ENCODE measurements around the gene ARHGAP32. TPM values are rescaled to one million over a fixed set of nuclear protein-coding genes. Genes with fewer than 3 reads are reported as not detected.
"Not testable (repeated sequence)": the region's sequence is repeated elsewhere in the genome, so short reads cannot be mapped to it uniquely, and the experiment has no call there.

ARHGAP32 gene
- total and polyA plus RNA-seq, 5 experiments from 2014 or later, result 0.85 to 10.4 (median 1.5) TPM

DNA sequence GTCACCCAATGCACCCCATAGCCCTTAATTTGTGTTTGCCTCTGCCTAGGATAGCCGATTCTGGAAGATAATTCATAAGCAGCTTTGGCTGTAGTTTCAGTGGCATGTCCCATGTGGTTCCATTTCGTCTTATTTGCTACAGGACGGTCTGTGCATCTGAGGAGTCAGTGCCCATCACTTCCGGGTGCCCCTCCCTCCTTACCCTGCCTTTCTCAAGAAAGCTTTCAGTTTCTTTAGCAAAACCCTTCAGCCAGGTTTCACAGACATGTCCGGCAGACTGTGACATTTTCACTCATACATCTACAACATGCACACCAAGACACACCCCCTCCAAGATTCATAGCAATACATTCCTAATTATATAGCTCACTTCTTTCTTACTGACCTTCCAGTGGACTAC, 263.7 kb downstream of the ARHGAP32 start:
- peak in 3 of 10 donors; percentile 3 to 13 (median 4) for DNase-seq

DNA sequence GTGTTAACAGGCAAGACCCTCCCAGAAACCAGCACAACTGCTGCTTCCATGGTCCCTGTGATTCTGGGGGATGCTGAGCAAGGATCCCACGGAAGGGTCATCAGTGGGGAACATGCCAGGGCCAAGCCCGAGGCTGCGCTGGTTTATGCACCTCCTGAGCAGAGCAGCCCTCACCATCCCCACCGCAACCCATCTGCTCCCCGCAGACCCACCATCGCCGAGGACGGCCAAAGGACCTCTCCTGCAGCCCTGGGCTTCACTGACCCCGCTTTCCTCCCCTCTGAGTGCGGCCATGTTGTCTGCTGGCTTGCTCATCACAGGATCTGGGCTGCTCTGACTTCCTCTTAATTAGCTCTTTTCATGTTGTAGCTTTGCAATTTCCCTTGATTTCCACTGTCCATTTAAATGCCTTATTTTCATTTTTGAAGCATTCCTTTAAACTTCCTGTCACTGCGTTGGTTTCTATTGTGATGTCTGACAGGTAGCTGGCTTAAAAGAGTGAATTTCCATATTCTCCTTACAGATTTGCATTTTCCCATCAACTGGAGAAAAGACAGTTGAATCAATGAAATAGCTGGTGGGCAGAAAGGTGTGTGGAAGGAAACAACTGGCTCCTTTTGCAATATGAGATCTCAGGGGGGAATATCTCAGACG, 264.3 kb downstream of the ARHGAP32 start:
- H3K4me3 Mint-ChIP-seq, result peak overlapping the region in 6 of 10 donors; percentile 12 to 46 (median 34)
- no peak for ATAC-seq
- peaks cover 0 to 5% (median 3%) of the 10 kb centered on the region in 5 donors for H3K27me3 Mint-ChIP-seq
- no peaks in the 10 kb centered on the region for H3K36me3 Mint-ChIP-seq
- peaks cover 6 to 14% (median 11%) of the 10 kb centered on the region in 4 donors for H3K4me1 Mint-ChIP-seq
- no peaks in the 10 kb centered on the region for H3K9me3 Mint-ChIP-seq
- POLR2A ChIA-PET, result no interaction called here
- peak overlapping the region in 2 of 10 donors; percentile 9 to 36 for H3K27ac Mint-ChIP-seq
- DNase-seq, result no peak

More for the DNA sequence above, 263.7 kb downstream of the ARHGAP32 start:
- Mint-ChIP-seq H3K27ac (peak overlapping the region in 3 of 10 donors; percentile 9 to 44 (median 36)), H3K4me3 (peak overlapping the region in 9 of 10 donors; percentile 12 to 63 (median 35)), H3K4me1 (peaks cover 6 to 14% (median 11%) of the 10 kb centered on the region in 4 donors), H3K27me3 (peaks cover 0 to 5% (median 3%) of the 10 kb centered on the region in 5 donors), H3K9me3 (no peaks in the 10 kb centered on the region), H3K36me3 (no peaks in the 10 kb centered on the region)
- peak in 1 of 2 donors; percentile 40 for ATAC-seq
- POLR2A ChIA-PET, result no interaction called here

DNA sequence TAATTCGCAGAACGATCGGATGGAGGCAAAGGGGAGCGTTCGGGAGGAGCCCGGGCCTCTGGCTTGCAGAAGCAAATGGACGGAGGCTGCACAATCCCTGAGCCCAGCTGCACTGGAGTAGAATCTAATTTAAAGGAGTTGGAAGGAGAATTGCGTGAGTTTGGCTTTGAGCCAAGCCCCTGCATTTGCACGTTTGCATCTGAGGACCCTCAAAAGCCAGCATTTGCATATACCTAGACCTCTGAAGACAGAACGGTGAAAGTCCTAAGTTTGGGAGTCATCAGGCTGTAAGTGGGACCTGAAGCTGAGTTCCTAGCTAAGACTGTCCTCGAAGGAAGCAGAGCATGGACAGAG, 265.0 kb downstream of the ARHGAP32 start:
- no peaks in the 10 kb centered on the region for H3K36me3 Mint-ChIP-seq
- H3K4me3 Mint-ChIP-seq, result no peak overlapping the region
- H3K27ac Mint-ChIP-seq, result no peak overlapping the region
- POLR2A ChIA-PET, result no interaction called here
- no peaks in the 10 kb centered on the region for H3K9me3 Mint-ChIP-seq
- peaks cover 0 to 5% (median 3%) of the 10 kb centered on the region in 5 donors for H3K27me3 Mint-ChIP-seq
- ATAC-seq, result no peak
- no peak for DNase-seq
- H3K4me1 Mint-ChIP-seq, result peaks cover 6 to 14% (median 11%) of the 10 kb centered on the region in 4 donors

DNA sequence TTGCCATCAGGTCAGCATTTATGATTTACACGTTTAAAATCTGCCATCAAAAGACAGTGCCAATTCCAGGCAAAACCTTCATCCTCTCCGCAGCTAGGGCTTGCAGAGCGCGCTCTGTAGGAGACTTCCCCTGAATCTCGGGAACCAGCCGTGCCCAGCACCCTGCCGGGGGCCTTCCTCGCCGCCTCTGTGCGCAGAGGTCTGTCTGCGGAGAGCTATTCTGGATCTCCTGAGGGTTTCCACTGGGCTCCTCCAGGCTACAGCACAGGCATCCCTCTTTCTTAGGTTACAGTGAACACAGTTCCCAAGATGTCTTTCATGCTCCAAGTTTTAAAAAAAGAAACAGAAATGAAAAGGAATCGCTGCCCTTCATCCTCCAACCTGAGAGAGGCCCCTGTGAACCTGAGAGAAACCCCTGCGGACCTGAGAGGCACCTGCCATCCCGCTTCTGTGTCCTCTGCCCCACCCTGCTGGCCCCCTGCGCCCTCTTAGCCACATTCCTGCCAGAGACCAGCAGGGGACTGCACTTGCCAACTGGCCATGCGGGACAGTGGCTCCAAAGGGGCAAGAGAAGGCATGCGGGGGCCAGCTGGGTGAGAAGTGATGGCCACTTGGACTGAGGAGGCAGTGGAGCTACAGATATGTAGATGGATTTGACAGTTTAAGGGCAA, 265.6 kb downstream of the ARHGAP32 start:
- DNase-seq (no peak), ATAC-seq (no peak)
- peaks cover 6 to 14% (median 11%) of the 10 kb centered on the region in 4 donors for H3K4me1 Mint-ChIP-seq
- peaks cover 0 to 6% (median 3%) of the 10 kb centered on the region in 5 donors for H3K27me3 Mint-ChIP-seq
- H3K27ac Mint-ChIP-seq, result no peak overlapping the region
- H3K9me3 Mint-ChIP-seq, result no peaks in the 10 kb centered on the region
- no peak overlapping the region for H3K4me3 Mint-ChIP-seq
- POLR2A ChIA-PET, result no interaction called here
- H3K36me3 Mint-ChIP-seq, result no peaks in the 10 kb centered on the region

DNA sequence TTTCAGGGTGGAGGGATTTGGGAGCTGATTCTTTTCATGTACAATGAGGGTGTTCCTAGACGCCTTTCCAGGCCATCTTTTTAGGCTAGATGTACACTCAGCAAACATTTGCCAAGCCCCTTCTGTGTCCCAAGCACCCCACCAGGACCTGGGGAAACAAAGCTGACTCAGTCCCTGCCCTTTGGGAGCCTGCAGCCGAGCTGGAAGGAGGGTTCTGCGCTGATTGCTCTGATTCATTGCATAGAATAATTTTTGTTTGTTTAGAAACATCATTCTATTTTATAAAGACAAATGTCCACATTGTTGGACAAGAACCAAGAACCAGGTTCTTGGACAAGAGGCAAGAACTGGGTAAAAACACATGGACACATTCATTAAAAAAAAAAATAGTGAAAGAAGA, 266.1 kb downstream of the ARHGAP32 start:
- Mint-ChIP-seq H3K27me3 (peaks cover 0 to 10% (median 3%) of the 10 kb centered on the region in 5 donors), H3K36me3 (no peaks in the 10 kb centered on the region), H3K4me3 (no peak overlapping the region), H3K9me3 (no peaks in the 10 kb centered on the region), H3K27ac (no peak overlapping the region), H3K4me1 (peaks cover 6 to 14% (median 11%) of the 10 kb centered on the region in 4 donors)
- DNase-seq, result no peak
- POLR2A ChIA-PET, result no interaction called here
- no peak for ATAC-seq

DNA sequence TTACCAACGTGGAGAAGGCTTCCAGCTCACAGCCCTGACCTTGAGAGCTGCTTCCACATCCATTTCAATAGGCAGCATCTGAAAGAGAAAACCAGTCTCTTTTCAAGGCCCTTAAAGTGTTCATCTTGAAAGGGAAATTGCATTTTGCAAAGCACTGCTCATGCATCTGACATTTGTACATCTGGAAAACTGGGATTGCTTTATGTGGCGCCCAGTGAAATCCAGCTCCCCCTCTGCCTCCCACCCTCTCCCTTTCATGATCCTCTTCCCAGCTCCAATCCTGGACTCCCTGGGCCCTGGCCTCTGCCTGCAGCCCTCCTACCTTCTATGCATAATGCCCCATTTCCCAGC, 266.9 kb downstream of the ARHGAP32 start:
- ATAC-seq, result no peak
- no peaks in the 10 kb centered on the region for H3K9me3 Mint-ChIP-seq
- no peak overlapping the region for H3K4me3 Mint-ChIP-seq
- H3K27ac Mint-ChIP-seq, result no peak overlapping the region
- peaks cover 6 to 14% (median 11%) of the 10 kb centered on the region in 4 donors for H3K4me1 Mint-ChIP-seq
- no peak for DNase-seq
- no peaks in the 10 kb centered on the region for H3K36me3 Mint-ChIP-seq
- POLR2A ChIA-PET, result no interaction called here
- peaks cover 0 to 10% (median 3%) of the 10 kb centered on the region in 5 donors for H3K27me3 Mint-ChIP-seq

DNA sequence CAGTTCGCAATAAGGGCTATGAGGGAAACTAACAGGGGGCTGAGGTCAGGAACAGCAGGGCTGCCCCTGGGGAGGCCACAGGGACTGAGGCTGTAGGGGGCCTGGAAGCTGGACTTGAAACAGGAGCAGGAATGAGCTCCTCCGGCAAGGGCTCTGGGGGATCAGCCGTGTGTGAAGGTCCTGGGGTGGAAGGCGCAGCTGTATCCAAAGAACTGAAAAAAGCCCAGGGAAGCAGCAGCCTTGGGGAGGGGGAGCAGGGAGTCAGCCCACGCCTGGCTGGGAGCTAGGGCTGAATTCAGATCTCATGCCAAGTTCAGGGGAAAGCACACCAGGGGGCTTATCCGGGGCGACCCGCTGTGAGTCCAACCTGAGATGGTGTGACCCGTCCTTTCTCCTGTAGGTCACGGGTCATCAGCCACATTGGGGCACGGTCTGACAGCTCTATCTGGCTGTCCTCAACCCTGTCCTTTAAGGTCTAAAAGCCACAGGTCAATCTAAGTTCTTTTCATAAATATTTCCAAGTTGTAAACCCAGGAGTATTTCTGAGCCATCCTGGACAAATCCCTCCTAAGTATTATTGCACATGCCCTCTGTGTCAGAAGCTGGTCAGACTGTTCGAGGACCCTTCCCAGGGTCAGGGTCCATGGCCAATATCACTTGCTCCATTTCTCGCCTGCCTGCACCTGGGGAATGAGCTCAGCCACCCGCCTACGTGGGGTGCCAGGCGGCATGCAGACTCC, 267.4 kb downstream of the ARHGAP32 start:
- Mint-ChIP-seq H3K36me3 (no peaks in the 10 kb centered on the region), H3K27me3 (peaks cover 0 to 10% (median 3%) of the 10 kb centered on the region in 5 donors), H3K4me3 (no peak overlapping the region), H3K27ac (no peak overlapping the region), H3K9me3 (no peaks in the 10 kb centered on the region), H3K4me1 (peaks cover 6 to 14% (median 11%) of the 10 kb centered on the region in 4 donors)
- ATAC-seq, result no peak
- no peak for DNase-seq
- POLR2A ChIA-PET, result no interaction called here

DNA sequence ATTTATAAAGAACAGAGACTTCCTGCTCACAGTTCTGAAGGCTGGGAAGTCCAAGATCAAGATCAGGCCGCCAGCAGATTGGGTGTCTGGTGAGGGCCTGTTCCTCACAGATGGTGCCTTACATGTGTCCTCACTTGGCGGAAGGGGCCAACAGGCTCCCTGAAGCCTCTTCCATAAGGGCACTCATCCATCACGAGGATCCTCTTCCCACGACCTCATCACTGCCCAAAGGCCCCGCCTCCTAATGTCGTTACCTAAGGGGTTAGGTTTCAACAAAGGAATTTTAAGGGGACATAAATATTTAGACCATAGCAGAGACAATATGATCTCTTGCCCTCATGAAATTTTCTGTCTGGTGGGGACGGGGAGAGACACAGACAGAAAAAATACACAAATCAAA, 268.0 kb downstream of the ARHGAP32 start:
- Mint-ChIP-seq H3K4me1 (peaks cover 7 to 14% (median 10%) of the 10 kb centered on the region in 4 donors), H3K9me3 (no peaks in the 10 kb centered on the region), H3K36me3 (no peaks in the 10 kb centered on the region), H3K4me3 (no peak overlapping the region), H3K27ac (peak overlapping the region in 1 of 10 donors; percentile 43), H3K27me3 (peaks cover 0 to 13% (median 3%) of the 10 kb centered on the region in 5 donors)
- DNase-seq (no peak), ATAC-seq (no peak)
- POLR2A ChIA-PET, result no interaction called here

DNA sequence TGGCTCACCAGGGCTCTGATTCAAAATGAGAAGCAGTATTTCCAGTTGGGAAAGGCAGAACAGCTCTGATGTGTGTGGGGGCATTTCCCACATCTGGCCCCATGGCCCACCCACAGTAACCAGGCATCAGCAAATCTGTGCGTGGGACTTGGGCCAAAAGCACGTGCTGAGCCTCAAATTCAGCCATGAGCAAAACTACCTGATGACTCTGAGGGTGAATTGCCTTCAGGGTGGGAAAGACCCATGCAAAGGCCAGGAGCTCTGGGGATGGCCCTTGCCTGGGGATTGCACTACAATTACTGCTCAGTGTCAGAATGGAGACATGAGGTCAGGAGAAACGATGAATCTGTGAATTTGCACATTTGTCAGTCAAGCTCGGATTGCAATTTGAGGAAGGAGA, 270.3 kb downstream of the ARHGAP32 start:
- H3K27me3 Mint-ChIP-seq, result peaks cover 4 to 18% (median 8%) of the 10 kb centered on the region in 5 donors
- ATAC-seq, result no peak
- H3K9me3 Mint-ChIP-seq, result no peaks in the 10 kb centered on the region
- DNase-seq, result no peak
- H3K27ac Mint-ChIP-seq, result no peak overlapping the region
- peaks cover 0 to 4% (median 1%) of the 10 kb centered on the region in 4 donors for H3K4me1 Mint-ChIP-seq
- H3K36me3 Mint-ChIP-seq, result no peaks in the 10 kb centered on the region
- no peak overlapping the region for H3K4me3 Mint-ChIP-seq
- POLR2A ChIA-PET, result no interaction called here

DNA sequence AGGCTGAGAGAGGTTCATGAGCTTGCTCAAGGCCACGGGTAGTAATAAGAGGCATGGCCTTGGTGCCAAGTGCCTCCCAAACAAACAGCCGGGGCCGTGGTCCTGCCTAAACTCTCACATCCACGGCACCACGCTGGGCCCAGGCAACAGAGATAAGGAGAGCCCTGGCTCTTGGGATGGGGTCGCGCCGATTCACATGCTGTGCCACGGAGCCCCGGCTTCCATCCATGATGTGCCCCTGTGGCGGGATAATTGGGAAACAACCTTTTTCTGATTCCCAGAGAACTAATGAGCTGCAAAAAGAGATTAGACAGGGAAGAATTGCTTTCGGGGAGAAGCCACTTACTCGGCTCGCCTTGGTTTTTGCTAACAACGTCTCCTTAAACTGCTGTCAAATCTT, 271.5 kb downstream of the ARHGAP32 start:
- POLR2A ChIA-PET, result no interaction called here
- H3K36me3 Mint-ChIP-seq, result no peaks in the 10 kb centered on the region
- no peak for DNase-seq
- H3K27ac Mint-ChIP-seq, result no peak overlapping the region
- H3K27me3 Mint-ChIP-seq, result peaks cover 7 to 23% (median 17%) of the 10 kb centered on the region in 5 donors
- peaks cover 0 to 6% (median 0%) of the 10 kb centered on the region in 9 donors for H3K9me3 Mint-ChIP-seq
- no peak for ATAC-seq
- peaks cover 0 to 4% (median 1%) of the 10 kb centered on the region in 4 donors for H3K4me1 Mint-ChIP-seq
- no peak overlapping the region for H3K4me3 Mint-ChIP-seq

DNA sequence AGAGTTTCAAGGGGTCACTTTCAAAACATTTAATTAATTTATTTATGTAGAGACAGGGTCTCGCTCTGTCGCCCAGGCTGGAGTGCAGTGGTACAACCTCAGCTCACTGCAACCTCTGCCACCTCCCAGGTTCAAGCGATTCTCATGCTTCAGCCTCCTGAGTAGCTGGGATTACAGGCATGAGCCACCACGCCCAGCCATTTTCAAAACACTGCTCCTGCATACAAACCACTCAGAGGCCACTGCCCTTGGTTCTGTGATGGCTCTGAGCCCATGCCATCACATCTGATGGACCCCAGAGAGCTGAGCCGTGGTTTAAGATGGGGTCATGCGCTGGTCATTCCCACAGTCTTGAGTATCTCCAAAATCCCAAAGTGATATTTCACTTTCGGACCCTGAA, 272.5 kb downstream of the ARHGAP32 start:
- H3K27ac Mint-ChIP-seq, H3K4me3 Mint-ChIP-seq, H3K36me3 Mint-ChIP-seq: not testable (repeated sequence)

DNA sequence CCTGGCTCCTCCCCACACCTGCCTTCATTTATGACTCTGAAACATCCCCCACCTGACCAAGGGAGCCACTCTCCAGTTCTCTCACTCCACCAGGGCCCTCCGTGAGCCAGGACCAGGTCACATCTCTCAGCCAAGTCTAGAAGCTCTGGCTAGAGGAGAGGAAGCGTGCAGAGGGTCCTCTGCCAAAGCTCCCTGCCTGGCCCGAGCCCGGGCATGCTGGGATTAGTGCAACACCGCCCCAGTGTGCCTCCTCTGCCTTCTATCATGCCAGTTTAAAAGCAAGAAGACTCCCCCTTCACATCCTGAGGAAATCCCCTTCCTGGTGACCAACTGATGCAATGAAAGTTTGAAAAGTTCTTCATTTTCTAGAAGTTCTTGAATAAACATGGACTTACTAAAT, 272.9 kb downstream of the ARHGAP32 start:
- Mint-ChIP-seq H3K4me3 (no peak overlapping the region), H3K4me1 (peaks cover 0 to 4% (median 1%) of the 10 kb centered on the region in 4 donors), H3K27me3 (peaks cover 11 to 28% (median 18%) of the 10 kb centered on the region in 5 donors), H3K27ac (no peak overlapping the region), H3K9me3 (peaks cover 0 to 7% (median 0%) of the 10 kb centered on the region in 9 donors), H3K36me3 (no peaks in the 10 kb centered on the region)
- DNase-seq, result peak in 1 of 10 donors; percentile 23
- ATAC-seq, result no peak
- POLR2A ChIA-PET, result interaction anchor here (1.2 kb wide), 1 partner anchor 34 kb away, joined by 5 read pairs; no protein-coding TSS in a partner anchor

More for the DNA sequence above, 272.5 kb downstream of the ARHGAP32 start:
- not testable (repeated sequence) for DNase-seq, H3K4me1 Mint-ChIP-seq, ATAC-seq, H3K9me3 Mint-ChIP-seq
- POLR2A ChIA-PET, result interaction anchor here (1.2 kb wide), 1 partner anchor 35 kb away, joined by 5 read pairs; no protein-coding TSS in a partner anchor
- peaks cover 11 to 28% (median 18%) of the 10 kb centered on the region in 5 donors for H3K27me3 Mint-ChIP-seq

All from naive thymus-derived CD8-positive, alpha-beta T cell (primary cell).